HG02763 (cell line): ENCODE data around the gene FOXO1.
A peak's percentile ranks its signal among the peaks of the same experiment; 100 is the strongest.
"Not testable (repeated sequence)": the region's sequence is repeated elsewhere in the genome, so short reads cannot be mapped to it uniquely, and the experiment has no call there.

Experiments
- ATAC-seq: cut with Tn5 transposase; IDR thresholded peaks from one replicate; pipeline ENCODE4 v1.9.1; 2021; ENCODE audit warnings: mild to moderate bottlenecking, moderate library complexity; ENCODE audit not compliant: unreplicated experiment

Gene FOXO1

DNA sequence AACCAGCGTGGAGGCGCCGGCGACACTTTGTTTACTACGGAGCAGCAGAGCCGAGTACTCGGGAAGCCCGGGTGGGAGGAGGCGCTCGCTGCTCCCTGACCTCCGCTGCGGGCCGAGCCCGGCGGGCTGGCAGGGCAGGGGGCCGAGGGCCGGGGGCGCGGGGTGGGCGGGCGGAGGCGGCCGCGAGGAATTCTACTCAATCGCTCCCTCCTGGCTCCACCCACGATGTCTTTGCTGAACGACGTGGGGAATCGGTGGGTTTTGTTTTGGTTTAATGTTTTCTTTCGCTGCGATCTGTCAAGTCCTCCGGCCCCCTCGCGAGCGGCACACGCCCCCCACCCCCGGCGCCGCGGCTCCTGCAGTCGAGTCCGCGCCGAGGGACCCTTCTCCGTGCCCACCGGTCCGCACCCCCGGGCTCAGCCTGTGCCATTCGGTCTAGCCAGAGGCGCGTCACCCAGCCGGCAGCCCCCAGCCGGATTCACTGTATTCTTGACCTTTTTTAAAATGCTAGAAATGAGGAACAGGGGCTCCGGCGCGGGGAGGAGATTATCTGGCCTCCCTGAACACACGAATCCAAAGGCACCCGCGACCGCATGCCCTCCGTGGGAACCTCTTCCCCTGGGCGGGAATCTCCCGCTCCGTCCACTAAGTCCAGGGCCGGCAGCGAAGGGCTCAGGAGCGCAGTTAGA is 636 bp upstream of the FOXO1 start:
- ATAC-seq, result peak; percentile 18

DNA sequence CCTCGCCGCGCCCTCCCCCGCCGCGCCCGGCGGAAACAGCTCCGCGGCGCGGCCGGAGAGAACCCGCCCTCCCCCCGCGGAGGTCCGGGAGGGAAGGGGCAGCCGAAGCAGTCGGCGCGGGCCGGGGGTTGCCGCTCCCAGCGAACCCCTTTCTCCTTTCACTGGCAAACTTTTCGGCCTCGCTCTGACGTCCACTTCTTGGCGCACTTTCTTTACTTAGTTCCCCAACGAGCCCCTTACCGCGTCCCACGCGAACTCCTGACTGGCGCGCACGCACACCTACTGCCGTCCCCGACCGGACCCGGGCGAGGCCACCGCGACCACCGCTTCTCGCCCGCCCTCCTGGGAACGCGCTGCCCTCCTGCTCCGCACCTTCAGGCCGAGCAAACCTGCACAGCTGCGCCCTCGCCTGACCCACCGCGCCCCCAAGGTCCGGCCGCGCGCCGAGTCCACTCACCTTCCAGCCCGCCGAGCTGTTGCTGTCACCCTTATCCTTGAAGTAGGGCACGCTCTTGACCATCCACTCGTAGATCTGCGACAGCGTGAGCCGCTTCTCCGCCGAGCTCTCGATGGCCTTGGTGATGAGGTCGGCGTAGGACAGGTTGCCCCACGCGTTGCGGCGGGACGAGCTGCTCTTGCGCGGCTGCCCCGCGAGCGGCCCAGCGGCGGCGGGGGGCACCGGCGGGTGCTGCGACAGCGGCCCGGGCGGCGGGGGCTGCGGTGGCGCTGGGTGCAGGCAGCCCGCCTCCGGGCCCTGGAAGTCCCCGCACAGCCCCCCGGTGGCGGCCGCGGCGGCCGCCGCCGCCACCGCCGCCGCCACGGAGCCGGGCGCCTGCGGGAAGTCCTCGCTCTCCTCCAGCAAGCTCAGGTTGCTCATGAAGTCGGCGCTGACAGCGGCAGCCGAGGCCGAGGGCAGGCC is 1.1 kb downstream of the FOXO1 start:
- peak; percentile 4 for ATAC-seq

DNA sequence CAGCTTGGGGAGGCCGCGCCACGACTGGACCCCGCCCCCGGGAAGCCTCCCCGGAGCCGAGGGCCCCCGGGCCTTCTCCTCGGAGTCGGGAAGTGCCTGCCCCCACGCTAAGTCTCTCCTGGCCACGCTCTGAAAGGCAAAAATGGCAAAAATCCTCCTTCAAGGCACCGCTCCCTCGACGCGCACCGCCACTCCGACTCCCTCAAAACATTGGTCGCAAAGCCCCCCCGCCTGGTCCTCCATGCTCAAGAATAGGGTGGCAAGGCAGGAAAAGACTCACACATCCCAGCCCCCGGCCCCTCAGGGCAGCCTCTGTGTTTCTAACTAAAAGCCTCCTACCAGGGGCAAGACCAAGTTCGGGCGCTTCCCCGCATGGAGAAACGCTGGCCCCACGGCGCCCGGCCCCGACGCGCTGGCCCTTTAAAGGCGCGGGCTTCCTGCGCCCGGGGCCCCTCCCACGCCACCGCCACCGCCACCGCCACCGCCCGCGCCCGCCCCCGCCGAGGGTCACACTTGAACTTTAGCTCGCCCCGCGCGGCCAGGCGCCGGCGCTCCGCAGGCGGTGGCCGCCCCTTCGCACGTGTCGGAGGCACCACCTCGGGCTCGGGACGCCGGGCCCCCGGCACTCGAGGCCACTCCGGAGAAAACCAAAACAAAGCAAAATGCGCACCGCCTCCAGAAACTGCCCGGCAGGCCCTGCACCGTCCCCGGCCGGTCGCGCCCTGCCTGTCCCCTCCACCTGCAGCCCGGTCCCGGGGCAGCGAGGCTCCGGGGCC is 1.9 kb downstream of the FOXO1 start:
- ATAC-seq, result peak; percentile 17

DNA sequence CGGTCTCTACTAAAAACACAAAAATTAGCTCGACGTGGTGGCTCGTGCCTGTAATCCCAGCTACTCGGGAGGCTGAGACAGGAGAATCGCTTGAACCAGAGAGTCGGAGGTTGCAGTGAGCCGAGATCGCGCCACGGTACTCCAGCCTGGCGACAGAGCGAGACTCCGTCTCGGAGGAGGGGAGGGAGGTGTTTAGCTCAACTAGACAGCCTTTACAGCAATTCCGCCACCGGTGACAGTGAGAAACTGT is 2.4 kb downstream of the FOXO1 start:
- not testable (repeated sequence) for ATAC-seq

DNA sequence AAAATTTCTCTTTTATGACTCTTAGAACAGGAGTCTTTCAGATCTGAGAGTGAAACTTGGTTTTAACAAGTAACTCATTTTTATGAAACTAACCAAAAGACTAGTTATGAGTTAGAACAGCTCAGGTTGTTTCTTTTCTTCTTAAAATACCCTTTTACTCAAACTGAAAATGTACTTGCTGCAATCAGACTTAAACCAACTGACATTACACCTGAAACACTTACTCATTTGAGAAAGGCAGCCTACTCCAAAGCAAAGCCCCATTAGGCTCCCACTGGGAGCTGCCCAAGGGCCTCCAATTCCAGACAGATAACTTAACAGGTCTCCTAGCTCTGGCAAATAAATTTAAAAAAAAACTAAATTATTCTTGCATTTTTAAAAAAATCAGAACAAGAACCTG is 3.6 kb downstream of the FOXO1 start:
- peak; percentile 27 for ATAC-seq

DNA sequence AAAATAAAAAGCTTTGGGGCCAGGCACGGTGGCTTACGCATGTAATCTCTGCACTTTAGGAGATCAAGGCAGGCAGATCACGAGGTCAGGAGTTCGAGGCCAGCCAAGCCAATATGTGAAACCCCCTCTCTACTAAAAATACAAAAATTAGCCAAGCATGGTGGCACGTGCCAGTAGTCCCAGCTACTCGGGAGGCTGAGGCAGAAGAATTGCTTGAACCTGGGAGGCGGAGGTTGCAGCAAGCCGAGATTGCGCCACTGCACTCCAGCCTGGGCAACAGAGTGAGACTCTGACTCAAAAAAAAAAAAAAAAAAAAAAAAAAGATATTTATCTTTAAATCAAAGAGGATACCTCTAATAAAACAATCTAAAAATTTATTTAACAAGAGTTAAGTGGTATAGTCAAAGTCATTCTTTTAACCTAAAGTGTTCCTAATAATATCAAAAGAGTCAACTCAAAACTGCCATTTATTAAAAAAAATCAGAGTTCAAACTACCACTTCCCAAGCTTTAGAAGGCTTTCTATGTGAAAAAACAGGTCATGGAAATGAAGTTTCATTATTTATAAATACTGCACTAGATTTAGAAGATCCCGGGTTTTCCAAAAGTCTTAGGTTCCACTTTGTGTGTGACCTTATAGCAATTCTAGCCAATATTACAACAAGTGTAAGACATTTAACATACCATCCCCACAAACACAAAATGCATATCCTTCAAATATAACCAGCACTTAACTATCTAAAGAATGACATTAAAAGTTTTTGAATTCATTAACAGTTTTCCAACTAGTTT is 4.4 kb downstream of the FOXO1 start:
- no peak for ATAC-seq

DNA sequence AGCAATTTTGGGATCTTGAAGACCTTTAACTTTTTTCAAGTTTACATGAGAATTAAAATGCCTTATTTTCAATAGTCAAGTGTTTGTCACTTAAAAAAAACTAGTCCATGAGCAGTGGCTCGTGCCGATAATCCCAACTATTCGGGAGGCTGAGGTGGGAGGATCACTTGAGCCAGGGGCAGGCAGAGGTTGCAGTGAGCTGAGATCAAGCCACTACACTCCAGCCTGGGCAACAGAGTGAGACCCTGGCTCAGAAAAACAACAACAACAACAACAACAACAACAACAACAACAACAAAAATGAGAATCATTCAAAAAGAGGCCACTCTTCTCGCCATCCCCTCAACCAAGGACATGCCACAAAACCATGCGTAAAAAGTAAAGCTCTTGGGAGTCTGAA is 5.7 kb downstream of the FOXO1 start:
- ATAC-seq, result no peak

DNA sequence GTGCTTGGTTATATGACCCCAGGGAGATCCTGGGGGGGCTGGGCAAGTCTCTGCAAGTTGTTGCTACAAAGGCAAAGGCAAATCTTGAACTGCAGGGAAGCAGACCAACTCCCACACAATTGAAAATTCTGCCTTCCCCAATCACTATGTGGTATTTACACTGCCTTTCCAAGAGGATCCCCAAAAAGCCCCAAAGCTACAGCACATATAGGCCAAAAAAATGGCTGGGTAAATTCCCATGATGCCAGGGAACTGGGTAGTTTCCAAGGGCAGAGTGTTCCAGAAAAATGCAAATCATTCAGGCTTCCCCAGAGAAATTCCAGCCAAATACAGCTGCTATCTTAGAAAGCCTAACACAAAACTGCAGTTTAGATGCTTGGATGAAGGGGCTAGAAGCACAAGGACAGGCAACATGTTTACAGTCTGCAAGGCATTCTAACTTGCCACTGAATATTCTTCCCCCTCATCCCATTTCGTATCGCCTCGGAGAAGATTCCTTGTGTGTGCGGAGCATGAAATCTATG is 6.2 kb downstream of the FOXO1 start:
- no peak for ATAC-seq

DNA sequence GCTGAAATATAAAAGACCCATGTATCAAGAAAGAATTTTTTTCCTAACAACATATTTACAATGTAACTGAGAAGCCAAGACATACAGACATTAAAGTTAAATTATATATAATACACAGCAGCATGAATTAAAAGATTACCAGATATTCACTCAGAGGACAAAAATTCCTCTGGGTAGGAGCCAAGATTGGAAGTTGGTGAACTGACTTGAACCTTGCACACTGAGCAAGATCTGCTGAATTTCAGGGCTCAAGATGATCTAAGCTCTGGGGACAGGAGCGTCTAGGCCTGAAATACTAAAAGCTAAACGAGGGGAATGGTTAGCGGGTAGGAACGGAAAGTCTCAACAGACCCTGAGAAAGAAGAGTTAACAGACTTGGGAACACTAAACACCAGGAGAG is 8.5 kb downstream of the FOXO1 start:
- no peak for ATAC-seq

DNA sequence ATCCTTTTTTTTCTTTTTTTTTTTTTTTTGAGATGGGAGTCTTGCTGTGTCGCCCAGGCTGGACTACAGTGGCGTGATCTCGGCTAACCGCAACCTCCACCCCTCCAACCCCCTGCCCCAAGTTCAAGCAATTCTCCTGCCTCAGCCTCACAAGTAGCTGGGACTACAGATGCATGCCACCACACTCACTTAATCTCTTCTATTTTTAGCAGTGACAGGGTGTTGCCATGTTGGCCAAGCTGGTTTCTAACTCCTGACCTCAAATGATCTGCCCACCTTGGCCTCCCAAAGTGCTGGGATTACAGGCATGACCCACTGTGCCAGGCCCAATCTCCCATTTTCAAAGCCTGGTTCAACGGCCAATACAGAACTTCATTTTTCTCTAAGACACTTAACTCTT is 9.1 kb downstream of the FOXO1 start:
- no peak for ATAC-seq

DNA sequence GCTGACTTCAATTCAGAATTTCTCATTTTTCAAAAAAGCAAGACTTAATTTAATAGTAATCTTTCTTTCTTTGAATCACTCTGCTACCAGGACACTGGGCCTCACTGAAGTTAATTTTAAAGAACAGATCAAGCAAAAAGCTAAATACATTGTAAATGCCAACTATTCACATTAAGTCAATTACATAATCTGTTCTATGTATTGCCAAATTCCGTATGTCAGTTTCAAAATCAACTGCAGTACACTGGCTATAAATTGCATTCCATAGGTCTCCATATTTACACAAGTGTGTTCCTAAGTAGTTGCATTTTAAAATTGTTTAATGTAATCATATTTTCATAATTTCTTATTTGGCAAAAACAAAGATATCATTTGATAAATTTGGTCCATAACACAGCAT is 10.1 kb downstream of the FOXO1 start:
- ATAC-seq, result no peak

DNA sequence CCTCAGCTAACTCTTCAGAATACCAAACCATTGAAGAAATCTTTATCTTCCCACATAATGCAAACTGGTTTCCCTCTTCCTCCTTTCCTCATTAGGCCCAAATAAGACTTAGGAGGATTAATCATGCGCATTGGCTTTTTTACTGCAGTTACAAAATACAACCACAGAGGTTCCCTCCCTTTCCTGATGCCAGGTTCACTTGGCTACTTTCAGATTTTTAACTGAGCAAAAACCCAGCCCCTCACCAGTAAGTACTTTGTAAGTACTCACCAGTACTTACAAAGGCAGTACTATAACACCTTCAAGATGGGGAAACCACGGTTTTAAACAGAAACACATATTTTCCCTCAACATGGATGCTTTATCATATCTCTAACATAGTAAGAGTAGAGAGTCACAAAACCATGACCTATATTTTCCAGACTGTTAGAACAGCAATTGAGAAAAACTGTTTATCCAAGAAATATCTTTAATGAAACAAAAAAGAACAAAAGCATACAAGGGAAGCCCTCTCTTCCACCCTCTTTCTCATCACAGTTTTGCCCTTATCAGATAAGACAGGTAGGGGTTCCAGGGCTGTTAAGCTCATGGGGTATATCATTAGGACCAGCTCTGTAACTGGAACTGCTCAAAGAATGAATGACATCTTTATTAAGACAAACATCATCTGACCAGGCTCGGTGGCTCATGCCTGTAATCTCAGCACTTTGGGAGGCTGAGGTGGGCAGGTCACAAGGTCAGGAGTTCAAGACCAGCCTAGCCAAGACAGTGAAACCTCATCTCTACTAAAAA is 12.7 kb downstream of the FOXO1 start:
- no peak for ATAC-seq

DNA sequence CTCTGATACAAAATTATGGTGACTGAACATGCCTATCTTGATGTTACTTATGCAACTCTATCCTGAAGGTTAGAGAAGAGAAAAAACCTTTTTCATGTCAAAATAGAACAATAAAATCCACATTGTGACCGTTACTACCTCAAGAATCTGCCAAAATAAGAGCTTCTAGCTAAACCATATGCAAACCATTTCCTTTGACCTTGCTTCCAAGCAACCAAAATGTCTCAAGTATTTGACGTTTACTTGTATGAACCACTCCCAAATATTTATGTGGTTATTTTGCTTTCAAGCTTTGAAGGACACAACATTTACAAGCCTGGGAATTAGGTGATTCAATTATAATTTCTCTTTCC is 13.9 kb downstream of the FOXO1 start:
- peak; percentile 29 for ATAC-seq

DNA sequence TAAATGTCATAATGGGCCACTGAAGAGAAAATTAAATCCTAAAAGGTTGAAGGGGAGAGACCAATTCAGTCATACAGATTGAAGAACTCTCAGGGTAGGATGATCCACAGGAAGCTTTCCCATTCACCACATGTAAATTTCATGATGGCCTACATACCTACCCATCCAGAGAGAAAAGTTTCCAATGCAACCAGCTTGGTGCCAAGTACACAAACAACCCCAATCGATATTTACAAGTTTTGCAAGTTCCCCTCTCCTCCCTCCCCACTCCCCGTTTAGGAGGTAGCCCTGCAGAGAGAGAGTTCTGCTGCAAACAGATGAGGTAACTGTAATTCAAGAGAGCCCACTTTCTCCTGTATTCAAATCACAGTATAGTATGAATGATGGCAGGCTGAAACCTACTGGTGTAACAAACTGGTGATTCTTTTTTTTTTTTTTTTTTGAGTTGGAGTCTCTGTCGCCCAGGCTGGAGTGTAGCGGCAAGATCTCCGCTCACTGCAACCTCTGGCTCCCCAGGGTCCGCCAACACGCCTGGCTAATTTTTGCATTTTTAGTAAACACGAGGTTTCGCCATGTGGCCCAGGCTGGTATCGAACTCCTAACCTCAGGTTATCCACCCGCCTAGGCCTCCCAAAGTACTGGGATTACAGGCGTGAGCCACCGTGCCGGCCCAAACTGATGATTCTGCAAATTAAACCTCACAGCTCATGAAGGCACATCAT is 14.4 kb downstream of the FOXO1 start:
- ATAC-seq, result peak; percentile 47

DNA sequence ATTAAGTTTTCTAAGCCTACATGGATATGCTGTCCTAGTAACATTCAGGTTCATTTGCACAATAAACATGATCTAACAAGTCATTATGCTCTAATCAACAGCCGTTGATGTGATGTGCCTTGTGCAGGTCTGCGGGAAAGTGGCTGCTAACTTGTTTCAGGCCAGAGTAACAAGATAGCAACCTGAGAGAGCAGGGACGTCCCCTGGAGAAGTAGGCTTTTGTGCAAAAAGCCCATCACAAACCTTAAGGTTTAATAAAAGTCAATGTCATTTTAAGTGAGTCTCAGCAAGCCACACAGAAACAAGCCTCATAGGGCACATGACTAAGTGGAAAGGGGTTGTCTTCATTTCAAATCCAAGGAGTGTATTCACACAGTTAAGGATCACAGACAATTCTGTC is 17.6 kb downstream of the FOXO1 start:
- no peak for ATAC-seq

DNA sequence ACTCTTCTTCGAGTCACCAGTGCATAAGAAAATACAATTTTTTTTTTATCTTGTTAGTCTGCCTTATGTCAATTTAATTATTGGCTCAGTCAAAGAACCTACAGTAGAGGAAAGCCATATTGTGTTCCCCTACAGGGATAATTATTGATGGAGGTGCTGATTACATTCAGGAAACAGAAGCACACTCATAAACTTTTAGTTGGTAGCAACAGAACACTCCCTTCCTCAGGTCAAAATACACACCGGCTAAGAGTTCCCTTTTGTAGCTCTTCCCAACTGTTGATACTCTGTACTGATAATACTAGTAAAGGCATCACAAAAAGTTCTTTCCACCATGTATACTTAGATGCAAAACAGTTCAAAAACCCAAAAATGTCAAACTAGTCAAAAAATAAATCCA is 18.4 kb downstream of the FOXO1 start:
- ATAC-seq, result no peak

DNA sequence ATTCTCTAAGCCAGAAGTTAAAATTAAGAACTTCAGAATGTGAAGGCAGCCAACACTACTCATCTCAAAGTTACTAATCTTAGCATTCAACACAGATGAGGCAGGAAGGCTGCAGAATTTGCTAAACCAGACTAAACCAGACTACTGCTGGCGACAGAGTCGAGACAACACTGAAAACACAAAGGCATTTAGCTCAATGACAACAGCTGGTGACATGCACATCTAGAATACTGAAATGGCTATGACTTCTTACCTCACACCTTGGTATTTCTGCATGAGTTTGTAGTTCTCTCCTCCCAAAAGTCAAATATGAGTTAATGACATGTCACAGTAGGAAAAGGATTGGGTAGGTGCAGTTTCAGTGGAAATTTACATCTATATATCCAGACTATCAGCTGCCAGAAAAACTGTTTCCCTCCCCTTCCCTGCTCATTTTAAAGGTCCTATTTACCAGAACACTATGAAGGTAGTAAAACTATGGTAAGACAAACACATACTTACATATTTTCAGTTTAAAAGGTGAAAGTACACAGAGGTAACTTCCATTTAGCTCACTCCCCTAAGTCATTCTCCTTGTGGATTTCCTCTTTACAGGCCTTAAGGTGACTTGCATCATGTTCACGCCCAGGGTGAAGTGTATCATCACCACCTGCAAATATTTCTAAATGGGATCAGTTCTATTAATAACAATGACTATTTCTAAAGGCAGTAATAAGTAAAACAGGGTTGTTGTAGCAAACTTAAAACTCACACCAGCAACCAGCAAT is 21.4 kb downstream of the FOXO1 start:
- no peak for ATAC-seq

DNA sequence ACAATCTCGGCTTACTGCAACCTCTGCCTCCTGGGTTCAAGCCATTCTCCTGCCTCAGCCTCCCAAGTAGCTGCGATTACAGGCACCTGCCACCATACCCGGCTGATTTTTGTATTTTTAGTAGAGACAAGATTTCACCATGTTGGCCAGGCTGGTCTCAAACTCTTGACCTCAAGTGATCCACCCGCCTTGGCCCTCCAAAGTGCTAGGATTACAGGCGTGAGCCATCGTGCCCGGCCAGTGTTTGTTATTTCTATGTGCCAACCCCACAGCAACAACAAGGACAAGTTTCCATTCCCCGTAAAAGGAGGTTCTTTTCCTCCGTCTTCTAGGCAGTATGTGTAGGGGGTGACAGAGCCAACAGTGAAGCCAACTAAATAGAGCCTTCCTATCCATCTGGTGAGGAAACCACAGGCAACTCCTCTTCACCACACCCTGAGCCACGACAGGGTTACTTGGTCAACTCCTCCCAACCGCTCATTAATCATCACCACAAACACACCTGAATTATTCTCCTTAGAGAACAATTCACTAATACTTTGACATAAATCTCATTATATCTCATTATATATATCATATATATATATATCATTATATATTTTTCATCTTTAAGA is 25.5 kb downstream of the FOXO1 start:
- ATAC-seq, result no peak
